ENCODE measurements around the gene EFHC1.

The EFHC1 gene

DNA sequence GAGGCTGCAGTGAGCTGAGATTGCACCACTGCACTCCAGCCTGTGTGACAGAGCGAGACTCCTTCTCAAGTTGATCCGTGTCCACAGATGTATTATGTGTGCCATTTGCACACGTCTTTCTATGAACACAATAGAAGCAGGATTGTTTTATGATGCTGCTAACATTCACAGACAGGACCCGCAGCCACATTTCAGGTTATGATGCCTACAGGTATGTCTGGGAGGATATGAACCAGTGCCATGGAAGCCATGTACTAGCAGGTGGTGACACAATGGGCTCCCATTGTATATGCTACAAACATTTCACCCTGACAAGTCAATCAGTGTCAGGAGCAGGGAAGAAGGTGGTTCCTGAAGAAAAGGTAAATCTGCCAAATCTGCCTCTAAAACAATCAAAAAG lies 152.4 kb downstream of the EFHC1 start:
- Histone ChIP-seq H3F3A (ENCODE audit: control insufficient read depth, insufficient read depth) (peaks cover 2% of the 10 kb centered on the region; the same call in 1 of the 2 replicates), H3K79me2 (ENCODE audit: control insufficient read depth, low read length) (peaks cover 4% of the 10 kb centered on the region; the same call in 1 of the 2 replicates), H3K4me1 (ENCODE audit: control insufficient read depth, low read length) (peaks cover 11% of the 10 kb centered on the region), H3K27ac (ENCODE audit: low read depth, low read length) (no peak overlapping the region), H3K9me3 (ENCODE audit: control insufficient read depth, insufficient read depth, low read length) (no peaks in the 10 kb centered on the region), H3K9me2 (replicated peaks; ENCODE audit: control insufficient read depth, low read length) (no peaks in the 10 kb centered on the region), H4K20me1 (ENCODE audit: control insufficient read depth, insufficient read depth, low read depth, low read length) (no peaks in the 10 kb centered on the region; the same call in 1 of the 2 replicates), H3K36me3 (ENCODE audit: control insufficient read depth, low read length) (no peaks in the 10 kb centered on the region), H3K27me3 (ENCODE audit: control insufficient read depth, low read length) (peaks cover 5% of the 10 kb centered on the region; the same call in 1 of the 2 replicates), H3K4me3 (ENCODE audit: low read length) (no peak overlapping the region), H3K4me2 (ENCODE audit: low read length) (no peak overlapping the region)
- TF ChIP-seq, protein P1, sequence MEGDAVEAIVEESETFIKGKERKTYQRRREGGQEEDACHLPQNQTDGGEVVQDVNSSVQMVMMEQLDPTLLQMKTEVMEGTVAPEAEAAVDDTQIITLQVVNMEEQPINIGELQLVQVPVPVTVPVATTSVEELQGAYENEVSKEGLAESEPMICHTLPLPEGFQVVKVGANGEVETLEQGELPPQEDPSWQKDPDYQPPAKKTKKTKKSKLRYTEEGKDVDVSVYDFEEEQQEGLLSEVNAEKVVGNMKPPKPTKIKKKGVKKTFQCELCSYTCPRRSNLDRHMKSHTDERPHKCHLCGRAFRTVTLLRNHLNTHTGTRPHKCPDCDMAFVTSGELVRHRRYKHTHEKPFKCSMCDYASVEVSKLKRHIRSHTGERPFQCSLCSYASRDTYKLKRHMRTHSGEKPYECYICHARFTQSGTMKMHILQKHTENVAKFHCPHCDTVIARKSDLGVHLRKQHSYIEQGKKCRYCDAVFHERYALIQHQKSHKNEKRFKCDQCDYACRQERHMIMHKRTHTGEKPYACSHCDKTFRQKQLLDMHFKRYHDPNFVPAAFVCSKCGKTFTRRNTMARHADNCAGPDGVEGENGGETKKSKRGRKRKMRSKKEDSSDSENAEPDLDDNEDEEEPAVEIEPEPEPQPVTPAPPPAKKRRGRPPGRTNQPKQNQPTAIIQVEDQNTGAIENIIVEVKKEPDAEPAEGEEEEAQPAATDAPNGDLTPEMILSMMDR (IDR thresholded peaks at IDR 0.05; ENCODE audit: low read depth, low read length, poor library complexity, severe bottlenecking): no peak
- no peak for TF ChIP-seq EZH2phosphoT487 (IDR thresholded peaks at IDR 0.05; ENCODE audit: borderline replicate concordance, low read length)

- Histone ChIP-seq H3K27me3 (ENCODE audit: control insufficient read depth, low read length) (peaks cover 5% of the 10 kb centered on the region; the same call in 1 of the 2 replicates), H3K9me3 (ENCODE audit: control insufficient read depth, insufficient read depth, low read length) (no peaks in the 10 kb centered on the region), H4K20me1 (ENCODE audit: control insufficient read depth, insufficient read depth, low read depth, low read length) (no peaks in the 10 kb centered on the region; the same call in 1 of the 2 replicates), H3K79me2 (ENCODE audit: control insufficient read depth, low read length) (peaks cover 4% of the 10 kb centered on the region; the same call in 1 of the 2 replicates), H3K4me3 (ENCODE audit: low read length) (no peak overlapping the region), H3K9me2 (replicated peaks; ENCODE audit: control insufficient read depth, low read length) (no peaks in the 10 kb centered on the region), H3F3A (ENCODE audit: control insufficient read depth, insufficient read depth) (peaks cover 7% of the 10 kb centered on the region), H3K4me1 (ENCODE audit: control insufficient read depth, low read length) (peaks cover 17% of the 10 kb centered on the region), H3K4me2 (ENCODE audit: low read length) (no peak overlapping the region), H3K27ac (ENCODE audit: low read depth, low read length) (no peak overlapping the region), H3K36me3 (ENCODE audit: control insufficient read depth, low read length) (no peaks in the 10 kb centered on the region)
- TF ChIP-seq EZH2phosphoT487 (IDR thresholded peaks at IDR 0.05; ENCODE audit: borderline replicate concordance, low read length): no peak
- TF ChIP-seq, protein P1 (IDR thresholded peaks at IDR 0.05; ENCODE audit: low read depth, low read length, poor library complexity, severe bottlenecking): no peak
Measured at GRCh38 chr6:52573295-52573694, 153.2 kb downstream of the EFHC1 start.

Measured in DOHH2 (cell line).